Psoas muscle (tissue), 8 donors: ENCODE data around the gene INKA2. TPM values are rescaled to one million over a fixed set of nuclear protein-coding genes. Genes with fewer than 3 reads are reported as not detected.
A peak's percentile ranks its signal among the peaks of the same experiment; 100 is the strongest.

Experiments
- ATAC-seq, 4 donors: fragments of 200-7000 bp; cut with Tn5 transposase; one replicate each; pipeline ENCODE4 v1.9.1; 2020; ENCODE audit warnings: moderate library complexity in 3 of 4, mild to moderate bottlenecking in 2 of 4
- DNase-seq, 2 donors: peaks; one replicate each; pipeline ENCODE4 v3.0.0-alpha.2; 2020
- H3K27ac ChIP-seq: fragments of 200-600 bp; one replicate; pipeline ENCODE4 v1.8.0; 2022
- H3K27me3 ChIP-seq, 3 donors: fragments of 200-600 bp in 1 of 3; one replicate each; pipeline versions ENCODE4 v1.6.1 to v1.8.0; 2013 to 2022; ENCODE audit warnings: low read length in 2 of 3, mild to moderate bottlenecking in 2 of 3, moderate library complexity in 1 of 3; ENCODE audit not compliant: insufficient read depth in 3 of 3
- H3K36me3 ChIP-seq, 2 donors: fragments of 200-600 bp in 1 of 2; one replicate each; pipeline versions ENCODE4 v1.6.1 to v1.8.0; 2013 to 2022; ENCODE audit warnings: low read depth in 1 of 2, mild to moderate bottlenecking in 1 of 2, moderate library complexity in 1 of 2; ENCODE audit not compliant: insufficient read depth in 1 of 2
- H3K4me1 ChIP-seq: fragments of 200-600 bp; one replicate; pipeline ENCODE4 v1.8.0; 2022
- H3K4me3 ChIP-seq: fragments of 200-600 bp; one replicate; pipeline ENCODE4 v1.8.0; 2022; ENCODE audit warnings: mild to moderate bottlenecking
- H3K9me3 ChIP-seq: fragments of 200-600 bp; one replicate; pipeline ENCODE4 v1.8.0; 2022
- WGBS, 3 donors: extraction: QIAGEN DNeasy Blood & Tissue Kit; methylation state at CpG; one replicate each; pipeline versions ENCODE4 v1.1.6 to v1.1.7; 2013; 5-methylcytosine and 5-hydroxymethylcytosine counted together
- intact Hi-C, 2 donors: fragments of 100-400 bp; cut with DNase I; formaldehyde crosslinking; loops; one replicate each; pipeline versions ENCODE4 v1.11.0 to v1.14.2; 2022
- polyA plus RNA-seq, 3 donors: library from polyadenylated mRNA; stranded (reverse); fragments of 200-250 nt; gene quantifications; one replicate each; pipeline ENCODE4 v1.2.3, GENCODE V29; 2013
- total RNA-seq, 4 donors: library from RNA; stranded (reverse); fragmentation: NEBNext Ultra II Directional in 2 of 4; extraction: Animal tissue kit (Norgen Biotek cat#: 25700) in 2 of 4; gene quantifications; one replicate each; pipeline versions ENCODE4 v1.2.1 to v1.2.4, GENCODE V29; 2021 to 2023
- TF ChIP-seq, protein P1 (sequence below): fragments of 200-600 bp; IDR thresholded peaks from one replicate; pipeline ENCODE4 v1.8.0; 2022; ENCODE audit warnings: antibody characterized with exemption
- donor health status: healthy with polysubstance abuse.
- donor health status: DM: no; HTN: no; CAD: no; lungs with moderate emphysema.
- donor health status: Bipolar disorder and iron deficiency.
- donor health status: healthy.
- donor health status: DM: yes; HTN: yes; CAD: no.
- donor health status: DM: no; HTN: no; CAD: no.
- donor health status: DM: no; HTN: no; CAD: no.
- donor health status: DM: yes; HTN: yes; CAD: no.

INKA2 gene
- total and polyA plus RNA-seq, 7 donors = 1.6 to 15.0 (median 7.4) TPM

GRCh38 chr1:111739925-111740765 is 950 bp upstream of the INKA2 start:
- H3K9me3 ChIP-seq = no peaks in the 10 kb centered on the region
- intact Hi-C loops = loop anchor here in 1 of 2 donors (2.0 kb wide), 1 partner anchor 21 kb away; no protein-coding TSS in a partner anchor
- peaks cover 29% of the 10 kb centered on the region for H3K4me1 ChIP-seq
- peaks cover 0 to 2% of the 10 kb centered on the region in 2 donors for H3K36me3 ChIP-seq
- TF ChIP-seq, protein P1, sequence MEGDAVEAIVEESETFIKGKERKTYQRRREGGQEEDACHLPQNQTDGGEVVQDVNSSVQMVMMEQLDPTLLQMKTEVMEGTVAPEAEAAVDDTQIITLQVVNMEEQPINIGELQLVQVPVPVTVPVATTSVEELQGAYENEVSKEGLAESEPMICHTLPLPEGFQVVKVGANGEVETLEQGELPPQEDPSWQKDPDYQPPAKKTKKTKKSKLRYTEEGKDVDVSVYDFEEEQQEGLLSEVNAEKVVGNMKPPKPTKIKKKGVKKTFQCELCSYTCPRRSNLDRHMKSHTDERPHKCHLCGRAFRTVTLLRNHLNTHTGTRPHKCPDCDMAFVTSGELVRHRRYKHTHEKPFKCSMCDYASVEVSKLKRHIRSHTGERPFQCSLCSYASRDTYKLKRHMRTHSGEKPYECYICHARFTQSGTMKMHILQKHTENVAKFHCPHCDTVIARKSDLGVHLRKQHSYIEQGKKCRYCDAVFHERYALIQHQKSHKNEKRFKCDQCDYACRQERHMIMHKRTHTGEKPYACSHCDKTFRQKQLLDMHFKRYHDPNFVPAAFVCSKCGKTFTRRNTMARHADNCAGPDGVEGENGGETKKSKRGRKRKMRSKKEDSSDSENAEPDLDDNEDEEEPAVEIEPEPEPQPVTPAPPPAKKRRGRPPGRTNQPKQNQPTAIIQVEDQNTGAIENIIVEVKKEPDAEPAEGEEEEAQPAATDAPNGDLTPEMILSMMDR = no peak
- H3K27ac ChIP-seq = peak overlapping the region; percentile 95
- WGBS, 3 donors = 0 to 3% (median 2%) methylated on average over 61 to 63 of the region's 63 CpGs
- H3K4me3 ChIP-seq = peak overlapping the region; percentile 92
- H3K27me3 ChIP-seq = peaks cover 0 to 4% (median 0%) of the 10 kb centered on the region in 3 donors
- peak; percentile 48 to 67 (median 62) for ATAC-seq
- peak; percentile 79 to 86 for DNase-seq

DNA sequence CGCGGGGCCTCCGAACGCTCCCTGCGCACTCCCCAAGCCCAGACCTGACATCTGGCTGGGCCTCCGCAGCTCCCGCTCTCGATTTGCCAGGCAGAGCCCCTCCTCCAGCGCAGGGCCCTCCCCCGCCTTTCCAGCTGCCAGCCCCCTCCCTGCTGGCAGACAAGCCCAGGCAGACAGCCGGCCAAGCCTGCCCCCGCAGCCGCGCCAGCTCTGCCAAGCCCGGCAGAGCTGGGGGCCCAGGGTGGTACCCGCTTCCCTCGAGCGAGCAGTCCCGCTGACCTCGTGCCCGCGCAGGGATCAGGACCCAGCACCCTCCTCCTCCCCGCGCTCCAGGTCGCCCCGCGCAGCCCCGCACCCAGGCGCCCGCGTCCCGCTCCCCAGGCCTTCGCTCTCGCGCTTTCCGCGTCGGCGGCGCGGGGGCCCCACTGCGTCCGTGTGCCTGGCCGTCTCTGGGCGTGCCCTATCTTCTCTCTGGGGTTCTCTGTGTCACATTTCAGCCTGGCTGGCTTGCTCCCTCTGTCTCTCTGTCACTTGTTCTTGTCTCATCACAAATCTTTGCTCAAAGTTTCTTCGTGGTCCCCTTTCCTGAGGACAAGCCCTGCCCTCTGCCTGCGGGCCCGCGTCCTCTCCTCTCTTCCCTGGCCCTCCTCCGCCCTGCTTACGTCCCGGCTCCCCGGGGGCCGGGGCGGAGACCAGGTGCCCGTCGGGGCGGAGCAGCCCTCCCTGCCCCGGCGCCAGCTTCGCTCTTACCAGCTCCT is 580 bp downstream of the INKA2 start:
- 0 to 1% (median 1%) methylated on average over 33 to 61 of the region's 61 CpGs for WGBS, 3 donors
- intact Hi-C loops = no loop called here

DNA sequence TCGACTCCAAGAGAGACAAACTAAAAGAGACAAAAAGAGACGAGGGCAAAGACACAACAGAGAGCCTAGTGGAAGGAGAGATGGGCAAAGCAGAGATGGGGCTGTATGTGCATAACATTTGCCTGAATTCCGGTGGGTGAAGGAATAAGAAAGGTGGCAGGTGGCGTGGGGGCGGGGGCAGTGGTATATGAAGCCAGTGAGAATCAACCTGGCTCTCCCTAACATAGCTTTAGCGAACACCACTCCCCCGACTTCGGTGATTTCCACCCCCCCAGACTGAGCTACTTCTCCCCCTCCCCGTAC is 1.1 kb downstream of the INKA2 start:
- TF ChIP-seq, protein P1 = no peak
- WGBS, 3 donors = 12 to 15% (median 14%) methylated on average over 5 to 9 of the region's 9 CpGs
- DNase-seq (no peak), ATAC-seq (no peak)
- Histone ChIP-seq H3K27me3 (peaks cover 0 to 4% (median 0%) of the 10 kb centered on the region in 3 donors), H3K36me3 (peaks cover 0 to 14% of the 10 kb centered on the region in 2 donors), H3K9me3 (no peaks in the 10 kb centered on the region), H3K4me1 (peaks cover 50% of the 10 kb centered on the region), H3K4me3 (peak overlapping the region; percentile 92), H3K27ac (peak overlapping the region; percentile 95)
- intact Hi-C loops = no loop called here

More for the DNA sequence above, 580 bp downstream of the INKA2 start:
- Histone ChIP-seq H3K36me3 (peaks cover 0 to 9% of the 10 kb centered on the region in 2 donors), H3K9me3 (no peaks in the 10 kb centered on the region), H3K4me3 (peak overlapping the region; percentile 92), H3K27ac (peak overlapping the region; percentile 95), H3K27me3 (peaks cover 0 to 4% (median 0%) of the 10 kb centered on the region in 3 donors), H3K4me1 (peaks cover 44% of the 10 kb centered on the region)
- DNase-seq (peak; percentile 73 to 83), ATAC-seq (peak; percentile 53 to 70 (median 64))
- TF ChIP-seq, protein P1 = no peak

DNA sequence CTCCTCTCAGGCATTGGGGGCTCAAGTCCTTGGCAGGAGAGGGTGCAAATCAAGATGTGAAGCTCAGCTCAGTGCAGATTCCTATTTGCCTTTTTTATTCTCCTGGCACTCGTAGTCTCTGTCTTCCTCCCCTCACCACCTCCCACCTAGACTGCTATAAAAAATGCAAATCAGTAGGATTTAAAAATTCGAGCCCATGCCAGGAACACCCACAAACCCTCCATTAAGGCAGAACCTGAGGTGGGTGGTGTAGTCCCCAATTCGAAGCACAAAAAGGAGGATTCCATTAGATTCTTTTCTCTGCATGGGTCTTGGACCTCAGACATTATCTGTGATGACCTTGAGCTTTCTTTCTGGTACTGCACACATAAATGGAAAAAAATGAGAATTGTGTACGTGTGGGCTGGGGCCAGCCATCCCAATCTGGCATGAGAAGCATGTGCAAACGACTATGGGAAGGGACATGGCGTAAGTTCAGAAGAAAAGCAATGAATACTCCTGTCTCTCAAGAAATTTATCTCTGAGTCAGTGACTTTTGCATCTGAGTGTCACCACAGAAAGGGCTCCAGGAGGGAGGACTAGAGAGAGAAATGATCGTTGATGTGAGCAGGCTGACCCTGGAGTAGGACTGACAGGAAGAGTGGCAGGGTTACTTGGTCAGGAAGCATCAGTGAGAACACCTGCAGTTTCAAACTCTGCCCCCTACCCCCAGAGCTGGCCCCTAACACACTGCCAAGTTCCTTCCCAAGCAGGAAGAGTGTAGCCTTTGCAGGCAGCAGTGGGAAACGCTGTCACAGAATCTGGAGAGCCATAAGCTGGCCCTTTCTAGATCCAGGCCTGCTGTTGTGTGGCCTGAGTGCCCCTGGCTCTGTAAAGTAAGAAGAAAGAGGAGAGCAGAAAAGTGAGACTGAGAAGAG is 1.7 kb downstream of the INKA2 start:
- 34 to 39% (median 37%) methylated on average over 8 of the region's 8 CpGs for WGBS, 3 donors

More for the DNA sequence above, 1.7 kb downstream of the INKA2 start:
- Histone ChIP-seq H3K27me3 (peaks cover 0 to 2% (median 0%) of the 10 kb centered on the region in 3 donors), H3K36me3 (peaks cover 0 to 14% of the 10 kb centered on the region in 2 donors), H3K4me3 (peak overlapping the region; percentile 92), H3K27ac (peak overlapping the region; percentile 95), H3K4me1 (peaks cover 55% of the 10 kb centered on the region), H3K9me3 (no peaks in the 10 kb centered on the region)
- intact Hi-C loops = no loop called here
- ATAC-seq = no peak
- DNase-seq = no peak
- TF ChIP-seq, protein P1 = no peak
